ENCODE data around the gene XKR8. TPM values are rescaled to one million over a fixed set of nuclear protein-coding genes. Genes with fewer than 3 reads are reported as not detected.
"Not testable (repeated sequence)": the region's sequence is repeated elsewhere in the genome, so short reads cannot be mapped to it uniquely, and the experiment has no call there.

XKR8 gene
- total RNA-seq, 1 experiment from 2014 or later = 3.3 TPM

DNA sequence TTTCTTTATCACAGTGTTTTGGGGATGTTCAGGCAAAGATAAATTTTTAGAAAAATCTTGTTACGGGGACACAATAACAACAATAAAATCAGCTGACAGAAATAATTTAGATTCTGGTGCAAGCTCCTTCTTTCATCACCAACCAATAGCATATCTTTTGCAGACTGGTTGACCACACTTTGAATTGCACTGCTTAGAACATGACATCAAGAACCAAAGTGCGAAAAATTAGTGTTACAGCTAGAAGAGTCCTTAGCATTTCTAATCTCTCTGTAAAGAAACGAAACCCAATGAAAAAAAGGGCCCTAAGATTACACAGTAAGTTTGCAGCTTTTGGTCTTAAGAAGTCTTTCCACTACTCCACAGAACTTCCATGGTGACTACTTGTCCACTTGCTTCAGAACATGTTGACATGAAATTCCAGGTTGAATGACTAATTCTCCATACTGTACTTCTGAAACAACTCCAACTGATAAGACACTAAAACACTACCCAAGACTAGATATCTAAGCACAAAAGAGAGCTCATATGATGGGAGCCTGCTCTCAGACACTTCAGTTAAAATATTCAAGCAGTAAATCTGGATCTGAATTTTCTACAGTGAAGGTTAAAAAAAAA lies 31.3 kb downstream of the XKR8 start:
- no peak for DNase-seq (ENCODE audit: low spot score)

DNA sequence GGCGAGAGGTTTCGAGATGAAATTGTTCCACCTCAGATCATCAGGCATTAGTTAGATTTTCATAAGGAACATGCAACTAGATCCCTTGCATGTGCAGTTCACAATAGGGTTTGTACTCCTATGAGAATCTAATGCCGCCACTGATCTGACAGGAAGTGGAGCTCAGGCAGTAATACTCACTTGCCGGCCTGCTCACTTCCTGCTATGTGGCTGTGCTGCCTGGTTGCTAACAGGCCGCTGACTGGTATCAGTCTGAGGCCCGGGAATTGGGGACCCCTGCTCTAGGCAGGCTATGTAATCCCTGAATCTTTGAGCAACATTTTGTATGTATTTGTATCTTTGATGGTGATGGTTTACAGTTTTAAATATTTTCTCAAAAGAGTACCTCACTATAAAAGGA lies 32.5 kb downstream of the XKR8 start:
- no peak for DNase-seq (ENCODE audit: low spot score)

DNA sequence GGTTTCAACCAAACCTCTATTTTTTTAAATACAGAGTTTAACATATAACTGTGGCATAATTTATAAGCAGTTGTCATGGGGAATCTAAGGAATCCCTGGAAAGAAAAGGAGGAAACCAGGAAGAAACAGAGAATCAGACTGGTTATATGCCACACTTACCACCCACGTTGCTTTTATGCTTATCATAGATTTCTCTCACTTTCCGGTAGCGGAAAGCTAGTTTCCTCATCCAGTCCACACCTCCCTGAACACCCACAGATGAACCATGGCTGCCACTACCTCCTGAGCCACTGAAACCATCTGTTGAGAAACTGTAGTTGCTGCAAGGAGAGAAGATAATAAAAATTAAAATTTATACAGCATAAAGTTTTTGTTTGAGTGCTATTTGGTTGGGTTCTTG lies 33.5 kb downstream of the XKR8 start:
- DNase-seq (ENCODE audit: low spot score) = no peak

DNA sequence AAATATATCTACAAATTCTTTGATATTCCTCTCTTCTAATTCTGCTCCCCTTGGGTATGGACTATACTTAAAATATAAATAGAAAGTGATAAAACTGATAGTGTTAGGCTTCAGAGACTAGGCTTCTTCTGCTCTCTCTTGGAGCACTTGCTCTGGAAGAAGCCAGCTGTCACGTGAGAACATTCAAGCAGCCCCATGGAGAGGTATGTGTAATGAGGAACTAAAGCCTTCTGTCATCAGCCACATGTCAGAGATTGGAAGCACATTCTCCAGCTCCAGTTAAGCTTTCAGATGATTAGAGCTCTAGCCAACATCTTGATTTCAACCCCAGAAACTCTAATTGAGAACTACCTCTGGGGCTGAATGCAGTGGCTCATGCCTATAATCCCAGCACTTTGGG lies 34.3 kb downstream of the XKR8 start:
- no peak for DNase-seq (ENCODE audit: low spot score)

DNA sequence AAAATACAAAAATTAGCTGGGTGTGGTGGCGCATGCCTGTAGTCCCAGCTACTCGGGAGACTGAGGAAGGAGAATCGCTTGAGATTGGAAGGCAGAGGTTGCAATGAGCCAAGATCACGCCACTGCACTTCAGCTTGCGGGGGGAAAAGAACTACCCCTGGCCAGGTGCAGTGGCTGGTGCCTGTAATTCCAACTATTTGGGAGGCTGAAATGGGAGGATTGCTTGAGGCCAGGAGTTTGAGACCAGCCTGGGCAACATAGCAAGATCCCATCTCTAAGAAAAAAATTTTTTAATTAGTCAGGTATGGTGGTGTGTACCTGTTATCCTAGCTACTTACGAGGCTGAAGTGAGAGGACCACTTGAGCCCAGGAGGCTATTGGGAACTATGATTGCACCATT lies 34.8 kb downstream of the XKR8 start:
- not testable (repeated sequence) for DNase-seq (ENCODE audit: low spot score)

DNA sequence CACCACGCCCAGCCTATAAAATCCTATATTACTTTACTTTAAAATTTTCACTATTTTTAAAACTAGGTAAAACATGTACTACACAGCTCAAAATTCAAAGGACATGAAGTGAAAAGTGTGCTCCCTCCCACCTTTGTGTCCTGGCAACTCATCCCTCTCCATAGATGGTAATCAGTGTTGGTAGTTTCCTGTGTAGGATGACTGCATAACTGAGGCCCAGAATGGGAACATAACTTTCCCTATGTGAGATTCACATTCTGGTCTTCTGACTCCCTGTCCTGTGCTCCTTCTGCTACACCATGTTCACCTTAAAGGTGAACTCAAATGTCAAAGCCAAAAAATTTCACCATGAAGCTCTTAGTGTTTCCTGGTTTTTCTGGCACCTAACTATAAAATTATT lies 39.3 kb downstream of the XKR8 start:
- no peak for DNase-seq (ENCODE audit: low spot score)

DNA sequence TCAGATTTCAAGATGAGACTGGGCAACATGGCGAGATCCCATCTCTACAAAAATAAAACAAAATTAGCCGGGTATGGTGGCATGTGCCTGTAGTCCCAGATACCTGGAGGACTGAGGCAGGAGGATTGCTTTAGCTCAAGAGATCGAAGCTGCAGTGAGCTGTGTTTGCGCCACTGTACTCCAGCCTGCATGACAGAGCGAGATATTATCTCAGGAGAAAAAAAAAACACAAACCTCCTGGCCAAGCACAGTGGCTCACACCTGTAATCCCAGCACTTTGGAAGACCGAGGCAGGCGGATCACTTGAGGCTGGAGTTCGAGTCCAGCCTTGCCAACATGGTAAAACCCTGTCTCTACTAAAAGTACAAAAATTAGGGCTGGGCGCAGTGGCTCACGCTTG lies 42.8 kb downstream of the XKR8 start:
- no peak for DNase-seq (ENCODE audit: low spot score)

DNA sequence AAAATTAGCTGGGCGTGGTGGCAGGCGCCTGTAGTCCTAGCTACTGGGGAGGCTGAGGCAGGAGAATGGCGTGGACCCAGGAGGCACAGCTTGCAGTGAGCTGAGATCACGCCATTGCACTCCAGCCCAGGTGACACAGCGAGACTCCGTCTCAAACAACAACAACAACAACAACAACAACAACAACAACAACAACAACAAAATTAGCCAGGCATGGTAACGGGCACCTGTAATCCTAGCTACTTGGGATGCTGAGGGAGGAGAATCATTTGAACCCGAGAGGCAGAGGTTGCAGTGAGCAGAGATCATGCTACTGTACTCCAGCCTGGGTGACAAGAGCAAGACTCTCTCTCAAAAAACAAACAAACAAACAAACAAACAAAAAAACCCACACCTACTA lies 43.3 kb downstream of the XKR8 start:
- not testable (repeated sequence) for DNase-seq (ENCODE audit: low spot score)

DNA sequence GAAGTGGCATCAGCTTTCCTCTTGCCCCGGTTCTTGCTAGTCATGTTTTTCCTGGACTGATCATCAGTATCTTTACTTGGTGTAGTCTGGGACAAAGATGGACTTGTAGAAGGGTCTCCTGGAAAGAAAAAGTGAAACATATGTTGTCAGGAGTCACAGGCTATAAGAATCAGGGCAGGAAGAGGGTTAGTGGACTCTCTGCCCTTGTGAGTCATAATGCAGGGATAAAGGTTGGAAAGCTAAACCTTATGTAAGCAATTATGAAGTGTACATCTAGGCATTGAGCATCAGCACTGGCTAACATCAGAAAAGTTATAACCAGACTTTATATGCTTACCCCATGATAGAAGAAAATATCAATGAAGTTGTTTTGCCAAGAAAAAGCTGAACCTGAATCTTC lies 51.2 kb downstream of the XKR8 start:
- no peak for DNase-seq (ENCODE audit: low spot score)

Other genes with a start within 250 kb of the XKR8 start
- gene FAM76A, start 234.0 kb upstream of the XKR8 start, total RNA-seq (2014; rRNA removed; shearing (Covaris generic)) = 7.4 and 7.5 TPM in 2 replicates
- gene STX12, start 186.8 kb upstream of the XKR8 start, total RNA-seq (2014; rRNA removed; shearing (Covaris generic)) = 16.3 and 18.7 TPM in 2 replicates
- 58.5 and 70.1 TPM in 2 replicates for gene PPP1R8, start 129.2 kb upstream of the XKR8 start, total RNA-seq (2014; rRNA removed; shearing (Covaris generic))
- 0.28 TPM in 1 of 2 replicates, not detected in the other for gene THEMIS2, start 87.4 kb upstream of the XKR8 start, total RNA-seq (2014; rRNA removed; shearing (Covaris generic))
- gene RPA2, start 45.4 kb upstream of the XKR8 start, total RNA-seq (2014; rRNA removed; shearing (Covaris generic)) = 53.5 and 57.5 TPM in 2 replicates
- 16.2 and 18.2 TPM in 2 replicates for gene SMPDL3B, start 25.0 kb upstream of the XKR8 start, total RNA-seq (2014; rRNA removed; shearing (Covaris generic))
- gene EYA3, start 128.6 kb downstream of the XKR8 start, total RNA-seq (2014; rRNA removed; shearing (Covaris generic)) = 4.4 and 6.7 TPM in 2 replicates
- 0.52 and 0.56 TPM in 2 replicates for gene PTAFR, start 216.7 kb downstream of the XKR8 start, total RNA-seq (2014; rRNA removed; shearing (Covaris generic))